Osteoblast (primary cell): ENCODE measurements around the gene ETFA. TPM values are rescaled to one million over a fixed set of nuclear protein-coding genes. Genes with fewer than 3 reads are reported as not detected.

ENCODE experiments used
- DNase-seq: peaks from one replicate; pipeline ENCODE4 v3.0.0; 2011; ENCODE audit warnings: low spot score, mixed read lengths; ENCODE audit not compliant: insufficient read length; ENCODE audit errors: missing footprints
- H2AFZ ChIP-seq: 2 replicates; pipeline ENCODE4 v1.6.0; 2011; ENCODE audit warnings: mild to moderate bottlenecking, low read length
- H3K27ac ChIP-seq: 2 replicates; pipeline ENCODE4 v1.5.1; 2011; ENCODE audit warnings: mild to moderate bottlenecking, low read depth, low read length, moderate library complexity
- H3K27me3 ChIP-seq: 2 replicates; pipeline ENCODE4 v1.6.0; 2012; ENCODE audit warnings: mild to moderate bottlenecking, control low read depth, inconsistent platforms, low read length, moderate library complexity; ENCODE audit not compliant: insufficient read depth
- H3K36me3 ChIP-seq: 2 replicates; pipeline ENCODE4 v1.5.1; 2011; ENCODE audit warnings: mild to moderate bottlenecking, low read length, control low read depth, moderate library complexity; ENCODE audit not compliant: insufficient read depth
- H3K4me1 ChIP-seq: 2 replicates; pipeline ENCODE4 v1.5.1; 2011; ENCODE audit warnings: mild to moderate bottlenecking, low read length, control low read depth, moderate library complexity; ENCODE audit not compliant: insufficient read depth
- H3K4me2 ChIP-seq: 2 replicates; pipeline ENCODE4 v1.6.0; 2011; ENCODE audit warnings: mild to moderate bottlenecking, low read length; ENCODE audit not compliant: insufficient read depth
- H3K4me3 ChIP-seq: fragments of 200-600 bp; sonication (generic); 3 replicates; pipeline ENCODE4 v1.5.1; 2012; ENCODE audit warnings: mild to moderate bottlenecking, low read length, inconsistent platforms; ENCODE audit not compliant: insufficient read depth
- H3K79me2 ChIP-seq: 2 replicates; pipeline ENCODE4 v1.6.0; 2012; ENCODE audit warnings: mild to moderate bottlenecking, low read length, control low read depth, inconsistent platforms; ENCODE audit not compliant: insufficient read depth
- H3K9me3 ChIP-seq: 2 replicates; pipeline ENCODE4 v1.5.1; 2011; ENCODE audit warnings: low read depth, low read length, control low read depth
- H4K20me1 ChIP-seq: 2 replicates; pipeline ENCODE4 v1.6.0; 2012; ENCODE audit warnings: mild to moderate bottlenecking, low read length, control low read depth; ENCODE audit not compliant: insufficient read depth
- total RNA-seq: library from RNA; depleted of rRNA; stranded (reverse); fragments of >200 nt; gene quantifications from 2 replicates; pipeline ENCODE4 v1.2.3, GENCODE V29; 2012
- TF ChIP-seq, protein P1 (sequence below): IDR thresholded peaks from 2 replicates; pipeline ENCODE4 v1.5.1; 2011; ENCODE audit warnings: mild to moderate bottlenecking, low read depth, low read length, moderate library complexity; ENCODE audit errors: extremely low read depth

ETFA gene
- total RNA-seq, 1 donor: 85.0 TPM

DNA sequence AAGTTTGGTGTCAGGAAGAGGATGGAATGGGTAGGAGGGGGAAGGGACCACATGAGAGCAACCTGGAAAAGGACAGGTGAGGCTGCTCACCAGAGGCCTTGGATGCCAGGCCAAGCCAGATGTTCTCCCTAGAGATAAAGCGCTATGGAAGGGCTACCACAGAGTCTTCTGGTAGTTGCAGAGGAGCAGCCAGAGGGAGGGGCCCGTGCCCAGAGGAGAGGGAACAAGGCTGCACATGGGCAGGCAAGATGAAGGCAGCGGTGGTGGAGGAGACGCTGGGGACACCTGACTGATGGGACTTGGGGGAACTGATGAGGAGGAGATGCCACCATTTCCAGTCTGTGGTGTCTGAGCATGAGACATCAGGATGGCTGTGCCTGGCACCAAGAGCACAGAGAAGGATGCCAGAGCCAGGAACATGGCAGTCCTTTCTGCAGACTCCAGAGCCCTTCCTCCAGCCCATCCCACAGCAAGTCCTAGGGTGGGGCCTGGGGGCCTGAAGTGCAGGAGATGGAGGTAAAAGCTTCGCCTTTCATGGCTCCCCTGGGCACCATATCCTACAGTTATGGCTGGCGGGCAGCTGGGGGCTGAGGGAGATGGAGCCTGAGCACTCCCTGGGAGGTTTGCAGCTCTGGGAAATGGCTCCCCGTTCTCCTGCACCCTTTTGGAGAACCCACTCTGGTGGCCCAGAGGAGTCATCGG, 103.0 kb downstream of the ETFA start:
- Histone ChIP-seq H3K4me3 (no peak overlapping the region), H3K27me3 (no peaks in the 10 kb centered on the region), H3K79me2 (no peaks in the 10 kb centered on the region), H3K27ac (no peak overlapping the region), H4K20me1 (peaks cover 2% of the 10 kb centered on the region), H3K9me3 (no peaks in the 10 kb centered on the region), H3K36me3 (peaks cover 9% of the 10 kb centered on the region), H3K4me2 (no peak overlapping the region), H3K4me1 (no peaks in the 10 kb centered on the region), H2AFZ (no peak overlapping the region)
- DNase-seq: no peak
- TF ChIP-seq, protein P1, sequence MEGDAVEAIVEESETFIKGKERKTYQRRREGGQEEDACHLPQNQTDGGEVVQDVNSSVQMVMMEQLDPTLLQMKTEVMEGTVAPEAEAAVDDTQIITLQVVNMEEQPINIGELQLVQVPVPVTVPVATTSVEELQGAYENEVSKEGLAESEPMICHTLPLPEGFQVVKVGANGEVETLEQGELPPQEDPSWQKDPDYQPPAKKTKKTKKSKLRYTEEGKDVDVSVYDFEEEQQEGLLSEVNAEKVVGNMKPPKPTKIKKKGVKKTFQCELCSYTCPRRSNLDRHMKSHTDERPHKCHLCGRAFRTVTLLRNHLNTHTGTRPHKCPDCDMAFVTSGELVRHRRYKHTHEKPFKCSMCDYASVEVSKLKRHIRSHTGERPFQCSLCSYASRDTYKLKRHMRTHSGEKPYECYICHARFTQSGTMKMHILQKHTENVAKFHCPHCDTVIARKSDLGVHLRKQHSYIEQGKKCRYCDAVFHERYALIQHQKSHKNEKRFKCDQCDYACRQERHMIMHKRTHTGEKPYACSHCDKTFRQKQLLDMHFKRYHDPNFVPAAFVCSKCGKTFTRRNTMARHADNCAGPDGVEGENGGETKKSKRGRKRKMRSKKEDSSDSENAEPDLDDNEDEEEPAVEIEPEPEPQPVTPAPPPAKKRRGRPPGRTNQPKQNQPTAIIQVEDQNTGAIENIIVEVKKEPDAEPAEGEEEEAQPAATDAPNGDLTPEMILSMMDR: no peak

DNA sequence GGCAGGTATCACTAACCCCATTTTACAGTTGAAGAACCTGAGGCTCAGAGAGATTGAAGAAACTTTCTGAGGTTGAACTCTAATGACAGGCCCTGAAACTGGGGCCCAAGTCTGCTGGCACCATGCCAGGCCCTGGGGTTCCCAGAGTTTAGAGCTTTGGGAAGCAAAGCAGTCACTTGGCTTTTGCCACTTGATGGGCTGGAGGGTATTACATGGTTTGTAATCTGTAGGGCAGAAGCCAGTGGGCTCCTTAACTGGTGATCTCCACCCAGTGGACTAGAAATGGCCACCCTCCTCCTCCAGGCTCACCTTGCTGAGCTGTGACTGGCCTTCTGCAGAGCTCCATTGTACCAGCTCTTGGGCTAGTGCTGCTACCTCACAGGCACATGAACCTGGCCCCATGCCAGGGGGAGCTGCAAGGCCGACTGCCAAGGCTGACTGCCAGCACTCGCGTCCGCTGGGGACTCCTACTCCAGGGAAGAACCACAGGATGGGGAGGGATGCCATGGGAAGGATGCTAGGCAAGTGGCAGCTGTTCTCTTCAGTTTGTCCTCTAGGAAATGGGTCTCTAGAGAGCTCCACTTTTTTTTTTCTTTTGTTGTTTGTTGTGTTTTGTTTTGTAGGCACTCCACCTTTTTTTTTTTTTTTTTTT, 104.8 kb downstream of the ETFA start:
- peaks cover 2% of the 10 kb centered on the region for H4K20me1 ChIP-seq

DNA sequence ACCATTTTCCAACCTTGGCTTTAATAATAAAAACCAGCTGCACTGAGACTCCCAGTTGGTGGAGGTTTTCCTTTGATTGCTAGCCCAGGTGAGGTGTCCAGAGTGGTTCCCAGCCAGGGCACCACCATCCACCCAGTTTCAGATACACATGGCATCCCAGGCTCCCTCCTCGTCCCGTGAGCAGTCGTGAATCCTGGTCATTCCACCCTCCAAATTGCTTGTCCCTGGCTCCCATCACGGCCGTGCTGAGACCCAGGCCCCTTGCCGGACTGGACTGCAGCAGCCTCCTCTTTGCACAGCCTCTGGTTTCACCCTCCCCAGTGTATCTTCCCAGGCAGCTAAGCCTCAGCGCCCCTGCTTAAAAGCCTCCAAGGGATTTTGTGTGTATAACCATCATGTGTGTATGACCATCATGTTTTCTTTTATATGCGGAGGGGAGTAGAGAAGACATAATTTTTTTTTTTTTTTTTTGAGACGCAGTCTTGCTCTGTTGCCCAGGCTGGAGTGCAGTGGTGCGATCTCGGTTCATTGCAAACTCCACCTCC, 106.3 kb downstream of the ETFA start:
- H3K4me3 ChIP-seq: no peak overlapping the region
- peaks cover 2% of the 10 kb centered on the region for H4K20me1 ChIP-seq
- DNase-seq: peak; percentile 78
- TF ChIP-seq, protein P1: no peak
- no peaks in the 10 kb centered on the region for H3K9me3 ChIP-seq
- no peaks in the 10 kb centered on the region for H3K79me2 ChIP-seq
- no peak overlapping the region for H3K27ac ChIP-seq
- H3K36me3 ChIP-seq: no peaks in the 10 kb centered on the region
- H3K4me2 ChIP-seq: no peak overlapping the region
- H3K4me1 ChIP-seq: no peaks in the 10 kb centered on the region
- no peaks in the 10 kb centered on the region for H3K27me3 ChIP-seq
- no peak overlapping the region for H2AFZ ChIP-seq

More for the DNA sequence above, 104.8 kb downstream of the ETFA start:
- no peaks in the 10 kb centered on the region for H3K4me1 ChIP-seq
- TF ChIP-seq, protein P1: no peak
- no peaks in the 10 kb centered on the region for H3K79me2 ChIP-seq
- H3K27ac ChIP-seq: no peak overlapping the region
- no peaks in the 10 kb centered on the region for H3K27me3 ChIP-seq
- DNase-seq: peak; percentile 82
- H3K4me2 ChIP-seq: no peak overlapping the region
- H2AFZ ChIP-seq: no peak overlapping the region
- H3K9me3 ChIP-seq: no peaks in the 10 kb centered on the region
- H3K4me3 ChIP-seq: no peak overlapping the region
- H3K36me3 ChIP-seq: peaks cover 5% of the 10 kb centered on the region

DNA sequence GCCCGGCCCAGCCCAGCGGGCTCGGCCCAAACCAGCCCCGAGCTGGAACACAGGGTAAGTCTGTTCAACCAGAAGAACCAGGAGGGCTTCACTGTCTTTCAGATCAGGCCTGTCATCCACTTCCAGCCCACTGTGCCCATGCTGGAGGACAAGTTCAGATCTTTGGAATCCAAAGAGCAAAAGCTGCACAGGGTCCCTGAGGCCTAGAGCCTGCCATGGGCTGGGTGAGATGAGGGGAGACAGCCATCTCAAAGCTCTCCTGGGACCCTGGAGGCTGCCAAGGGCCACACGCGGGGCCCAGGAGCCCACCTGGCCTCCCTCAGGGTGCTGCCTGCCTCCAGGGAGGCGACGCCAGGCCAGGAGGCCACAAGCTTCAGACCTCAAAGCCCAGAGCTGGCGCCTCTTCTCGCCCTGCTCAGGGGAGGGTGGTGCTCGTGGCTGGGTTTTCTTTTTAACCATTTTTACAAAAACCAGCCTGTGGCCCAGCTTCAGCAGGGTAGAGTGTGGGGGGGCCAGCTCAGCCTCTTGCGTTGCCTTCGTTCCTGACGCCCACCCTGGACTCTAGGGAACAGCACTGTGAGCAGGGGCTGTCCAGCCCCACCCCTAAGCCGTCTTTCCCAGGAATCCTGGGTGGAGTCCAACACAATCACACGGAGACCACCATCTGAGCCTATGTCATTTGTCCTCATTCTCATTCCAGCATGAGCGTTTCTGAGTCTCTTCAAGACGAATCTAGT, 107.0 kb downstream of the ETFA start:
- Histone ChIP-seq H3K4me2 (no peak overlapping the region), H3K4me1 (peaks cover 3% of the 10 kb centered on the region), H3K27ac (no peak overlapping the region), H3K4me3 (no peak overlapping the region), H3K9me3 (no peaks in the 10 kb centered on the region), H3K27me3 (no peaks in the 10 kb centered on the region), H3K36me3 (no peaks in the 10 kb centered on the region), H4K20me1 (peaks cover 2% of the 10 kb centered on the region), H2AFZ (no peak overlapping the region), H3K79me2 (no peaks in the 10 kb centered on the region)
- TF ChIP-seq, protein P1: no peak
- DNase-seq: peak; percentile 62
